ENCODE measurements around the gene CFAP299.

DNA sequence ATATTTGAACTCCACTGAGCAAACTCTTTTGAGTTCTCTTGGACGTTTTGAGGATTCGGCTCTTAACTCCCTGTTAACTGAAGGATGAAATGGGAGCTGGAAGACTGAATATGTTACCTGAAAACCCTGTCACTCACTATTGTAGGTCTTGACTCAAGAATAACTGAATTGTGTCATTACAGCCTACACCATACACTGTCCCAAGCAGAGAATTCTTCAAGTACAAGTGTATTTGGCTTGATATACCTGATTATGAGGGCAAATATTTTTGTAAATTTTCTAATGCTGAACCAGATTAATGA, 276.1 kb downstream of the CFAP299 start:
- no peak for TF ChIP-seq CTCF (IDR thresholded peaks at IDR 0.05)
- TF ChIP-seq ZFX (IDR thresholded peaks at IDR 0.05; ENCODE audit: borderline replicate concordance), result no peak
